H1 (cell line): ENCODE results near the gene C1orf116. TPM values are rescaled to one million over a fixed set of nuclear protein-coding genes. Genes with fewer than 3 reads are reported as not detected.

Experiments
- CBX5 ChIP-seq: fragments of 300-800, 300-1000 bp; sonication (generic); IDR thresholded peaks from 2 replicates; pipeline ENCODE4 v1.7.1; 2016; ENCODE audit warnings: antibody characterized with exemption, low read length, low read depth
- CBX8 ChIP-seq: fragments of 300-800, 300-1000 bp; sonication (generic); IDR thresholded peaks from 2 replicates; pipeline ENCODE4 v1.7.1; 2016; ENCODE audit warnings: low read depth, low read length, borderline replicate concordance
- EGR1 ChIP-seq: IDR thresholded peaks from 2 replicates; pipeline ENCODE4 v1.6.1; 2011; ENCODE audit warnings: low read depth, low read length, borderline replicate concordance
- HDAC6 ChIP-seq: IDR thresholded peaks from one replicate; pipeline ENCODE4 v1.7.1; 2012; ENCODE audit warnings: low read depth, mild to moderate bottlenecking, inconsistent platforms, low read length, moderate library complexity
- MAFK ChIP-seq: IDR thresholded peaks from 2 replicates; pipeline ENCODE4 v1.6.1; 2012; ENCODE audit warnings: low read depth, mild to moderate bottlenecking, improper control_type of control experiment, low read length
- NANOG ChIP-seq: IDR thresholded peaks from 2 replicates; pipeline ENCODE4 v1.6.1; 2011; ENCODE audit warnings: low read length, low read depth, mild to moderate bottlenecking, inconsistent platforms; ENCODE audit not compliant: insufficient read depth, poor library complexity, severe bottlenecking
- POU5F1 ChIP-seq: IDR thresholded peaks from 2 replicates; pipeline ENCODE4 v1.6.1; 2011; ENCODE audit warnings: low read depth, mild to moderate bottlenecking, low read length, moderate library complexity
- RFX5 ChIP-seq: IDR thresholded peaks from 2 replicates; pipeline ENCODE4 v1.6.1; 2011; ENCODE audit warnings: low read depth, low read length, improper control_type of control experiment, borderline replicate concordance
- RXRA ChIP-seq: IDR thresholded peaks from 2 replicates; pipeline ENCODE4 v1.6.1; 2011; ENCODE audit warnings: low read depth, mild to moderate bottlenecking, low read length, moderate library complexity; ENCODE audit not compliant: insufficient read depth
- SIRT6 ChIP-seq: IDR thresholded peaks from one replicate; pipeline ENCODE4 v1.7.1; 2012; ENCODE audit warnings: low read length, inconsistent platforms
- SP4 ChIP-seq: IDR thresholded peaks from 2 replicates; pipeline ENCODE4 v1.6.1; 2012; ENCODE audit warnings: low read length, inconsistent platforms
- TEAD4 ChIP-seq: IDR thresholded peaks from 2 replicates; pipeline ENCODE4 v1.6.1; 2012; ENCODE audit warnings: low read depth, low read length, inconsistent platforms, mixed read lengths
- polyA plus RNA-seq, 7 experiments: library from polyadenylated mRNA; depleted of rRNA in 3 of 7; stranded (reverse) in 5 of 7; unstranded in 2 of 7; fragments of >200 nt in 5 of 7; fragments of 200-250 nt in 2 of 7; gene quantifications; 1 replicate in 5 of 7; 2 replicates in 1 of 7; 4 replicates in 1 of 7; pipeline versions ENCODE4 v1.2.1 to v1.2.3, GENCODE V29; 2011 to 2013; ENCODE audit warnings: missing spikeins in 2 of 7, mixed read lengths in 2 of 7
- total RNA-seq: library from RNA; stranded (reverse); fragmentation: NEBNext Ultra II Directional; extraction: Animal tissue kit (Norgen Biotek cat#: 25700); gene quantifications from 2 replicates; pipeline ENCODE4 v1.2.1, GENCODE V29; 2021
- TF ChIP-seq, protein P1 (sequence below): IDR thresholded peaks from 2 replicates; pipeline ENCODE4 v1.6.1; 2012; ENCODE audit warnings: inconsistent platforms
- TF ChIP-seq, protein P2 (sequence below): IDR thresholded peaks from 2 replicates; pipeline ENCODE4 v1.6.1; 2011; ENCODE audit warnings: low read depth, mild to moderate bottlenecking, low read length; ENCODE audit not compliant: insufficient read depth
- TF ChIP-seq, protein P3 (sequence below): IDR thresholded peaks from 2 replicates; pipeline ENCODE4 v1.6.1; 2011; ENCODE audit warnings: low read length, improper control_type of control experiment

C1orf116 gene
- total and polyA plus RNA-seq, 2 of the 8 experiments (the other 6 are each of a cell fraction or from before 2014, with no cell fraction given): 2.2 to 3.9 TPM

DNA sequence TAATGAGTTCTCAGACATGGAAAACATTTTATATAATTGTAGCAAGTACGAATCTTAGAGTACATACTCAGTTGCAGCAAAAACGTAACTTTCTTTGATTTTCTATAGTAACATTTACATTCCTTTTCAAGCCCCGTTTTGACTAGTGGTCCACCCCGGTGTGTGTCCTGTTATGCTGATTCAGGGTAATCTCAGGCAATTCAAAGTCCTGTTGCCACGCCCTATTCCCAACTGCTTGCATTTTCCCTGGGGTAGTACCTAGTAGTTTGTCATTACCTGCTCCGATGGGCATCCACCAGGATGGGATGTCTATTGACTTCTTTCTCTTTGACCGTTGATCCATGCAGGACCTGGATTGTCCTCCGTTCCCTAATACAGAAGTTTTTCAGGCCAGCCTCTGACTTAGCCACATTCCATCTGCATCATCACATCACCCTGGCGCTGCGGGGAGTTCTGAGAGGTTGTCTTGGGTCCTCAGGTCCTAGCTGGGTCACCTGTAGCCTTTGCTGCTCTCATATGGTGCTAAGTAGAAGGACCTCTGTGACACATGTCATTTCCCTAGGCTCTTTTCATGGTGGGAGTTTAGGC lies 47.3 kb downstream of the C1orf116 start (continued):
- TF ChIP-seq NANOG (peak; percentile 80), MAFK (peak; percentile 82), EGR1 (no peak), CBX5 (no peak), HDAC6 (no peak), TEAD4 (0 out of 2 replicates have a peak, but pooled peaks have one; percentile 2), SIRT6 (no peak), CBX8 (no peak), POU5F1 (0 out of 2 replicates have a peak, but pooled peaks have one; percentile 24), SP4 (no peak), RXRA (no peak), RFX5 (no peak)
- TF ChIP-seq, protein P1, sequence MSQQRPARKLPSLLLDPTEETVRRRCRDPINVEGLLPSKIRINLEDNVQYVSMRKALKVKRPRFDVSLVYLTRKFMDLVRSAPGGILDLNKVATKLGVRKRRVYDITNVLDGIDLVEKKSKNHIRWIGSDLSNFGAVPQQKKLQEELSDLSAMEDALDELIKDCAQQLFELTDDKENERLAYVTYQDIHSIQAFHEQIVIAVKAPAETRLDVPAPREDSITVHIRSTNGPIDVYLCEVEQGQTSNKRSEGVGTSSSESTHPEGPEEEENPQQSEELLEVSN: no peak
- TF ChIP-seq, protein P2, sequence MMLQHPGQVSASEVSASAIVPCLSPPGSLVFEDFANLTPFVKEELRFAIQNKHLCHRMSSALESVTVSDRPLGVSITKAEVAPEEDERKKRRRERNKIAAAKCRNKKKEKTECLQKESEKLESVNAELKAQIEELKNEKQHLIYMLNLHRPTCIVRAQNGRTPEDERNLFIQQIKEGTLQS: no peak
- TF ChIP-seq, protein P3, sequence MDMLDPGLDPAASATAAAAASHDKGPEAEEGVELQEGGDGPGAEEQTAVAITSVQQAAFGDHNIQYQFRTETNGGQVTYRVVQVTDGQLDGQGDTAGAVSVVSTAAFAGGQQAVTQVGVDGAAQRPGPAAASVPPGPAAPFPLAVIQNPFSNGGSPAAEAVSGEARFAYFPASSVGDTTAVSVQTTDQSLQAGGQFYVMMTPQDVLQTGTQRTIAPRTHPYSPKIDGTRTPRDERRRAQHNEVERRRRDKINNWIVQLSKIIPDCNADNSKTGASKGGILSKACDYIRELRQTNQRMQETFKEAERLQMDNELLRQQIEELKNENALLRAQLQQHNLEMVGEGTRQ: no peak
